ENCODE data around the gene COPG2.
"Not testable (repeated sequence)": the region's sequence is repeated elsewhere in the genome, so short reads cannot be mapped to it uniquely, and the experiment has no call there.

DNA sequence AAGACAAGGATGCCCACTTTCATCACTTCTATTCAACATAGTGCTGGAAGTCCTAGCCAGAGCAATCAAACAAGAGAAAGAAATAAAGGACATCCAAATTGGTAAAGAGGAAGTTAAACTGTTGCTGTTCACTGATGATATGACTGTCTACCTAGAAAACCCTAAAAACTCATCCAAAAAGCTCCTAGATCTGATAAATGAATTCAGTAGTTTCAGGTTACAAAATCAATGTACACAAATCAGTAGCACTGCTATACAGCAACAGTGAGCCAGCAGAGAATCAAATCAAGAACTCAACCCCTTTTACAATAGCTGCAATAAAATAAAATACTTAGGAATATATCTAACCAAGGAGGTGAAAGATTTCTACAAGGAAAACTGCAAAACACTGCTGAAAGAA is 98.4 kb downstream of the COPG2 start:
- TF ChIP-seq, protein P1, sequence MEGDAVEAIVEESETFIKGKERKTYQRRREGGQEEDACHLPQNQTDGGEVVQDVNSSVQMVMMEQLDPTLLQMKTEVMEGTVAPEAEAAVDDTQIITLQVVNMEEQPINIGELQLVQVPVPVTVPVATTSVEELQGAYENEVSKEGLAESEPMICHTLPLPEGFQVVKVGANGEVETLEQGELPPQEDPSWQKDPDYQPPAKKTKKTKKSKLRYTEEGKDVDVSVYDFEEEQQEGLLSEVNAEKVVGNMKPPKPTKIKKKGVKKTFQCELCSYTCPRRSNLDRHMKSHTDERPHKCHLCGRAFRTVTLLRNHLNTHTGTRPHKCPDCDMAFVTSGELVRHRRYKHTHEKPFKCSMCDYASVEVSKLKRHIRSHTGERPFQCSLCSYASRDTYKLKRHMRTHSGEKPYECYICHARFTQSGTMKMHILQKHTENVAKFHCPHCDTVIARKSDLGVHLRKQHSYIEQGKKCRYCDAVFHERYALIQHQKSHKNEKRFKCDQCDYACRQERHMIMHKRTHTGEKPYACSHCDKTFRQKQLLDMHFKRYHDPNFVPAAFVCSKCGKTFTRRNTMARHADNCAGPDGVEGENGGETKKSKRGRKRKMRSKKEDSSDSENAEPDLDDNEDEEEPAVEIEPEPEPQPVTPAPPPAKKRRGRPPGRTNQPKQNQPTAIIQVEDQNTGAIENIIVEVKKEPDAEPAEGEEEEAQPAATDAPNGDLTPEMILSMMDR (conservative IDR thresholded peaks at IDR 0.05) = not testable (repeated sequence)
- TF ChIP-seq EZH2 (IDR thresholded peaks at IDR 0.05; ENCODE audit: low read depth) = not testable (repeated sequence)

Data from PC-9 (cell line).